Measurements from ENCODE around the gene PCDHGA2. TPM values are rescaled to one million over a fixed set of nuclear protein-coding genes. Genes with fewer than 3 reads are reported as not detected.
"Not testable (repeated sequence)": the region's sequence is repeated elsewhere in the genome, so short reads cannot be mapped to it uniquely, and the experiment has no call there.

The PCDHGA2 gene
- total and polyA plus RNA-seq, 2 experiments from 2014 or later: not detected

DNA sequence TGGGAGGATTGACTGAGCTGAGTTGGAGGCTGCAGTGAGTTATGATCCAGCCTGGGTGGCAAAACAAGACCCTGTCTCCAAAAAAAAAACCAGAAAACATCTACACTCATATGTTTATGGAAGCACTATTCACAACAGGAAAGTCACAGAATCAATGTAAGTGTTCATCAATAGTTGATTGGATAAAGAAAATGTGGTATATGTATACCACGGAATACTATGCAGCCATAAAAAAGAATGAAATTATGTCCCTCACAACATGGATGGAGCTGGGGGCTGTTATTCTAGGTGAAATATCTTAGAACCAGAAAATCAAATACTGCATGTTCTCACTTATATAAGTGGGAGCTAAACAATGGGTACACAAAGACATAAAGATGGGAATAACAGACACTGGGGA is 31.9 kb upstream of the PCDHGA2 start:
- Histone ChIP-seq H3K9me3 (ENCODE audit: low read depth) (peaks cover 51% of the 10 kb centered on the region), H3K36me3 (replicated peaks; ENCODE audit: insufficient read depth, low read depth) (peaks cover 2% of the 10 kb centered on the region), H3K9me2 (replicated peaks; ENCODE audit: insufficient read depth) (no peaks in the 10 kb centered on the region), H3K27ac (no peak overlapping the region), H3K79me2 (peaks cover 8% of the 10 kb centered on the region), H2AFZ (no peak overlapping the region), H3K27me3 (no peaks in the 10 kb centered on the region), H4K20me1 (ENCODE audit: insufficient read depth, poor library complexity, severe bottlenecking) (no peaks in the 10 kb centered on the region), H3K4me2 (no peak overlapping the region), H3K4me1 (ENCODE audit: insufficient read depth) (no peaks in the 10 kb centered on the region), H3K4me3 (no peak overlapping the region)
- TF ChIP-seq EZH2 (IDR thresholded peaks at IDR 0.05; ENCODE audit: borderline replicate concordance) (no peak), EZH2phosphoT487 (IDR thresholded peaks at IDR 0.05; ENCODE audit: low read depth, severe bottlenecking, unreplicated experiment) (no peak)
- TF ChIP-seq, protein P1, sequence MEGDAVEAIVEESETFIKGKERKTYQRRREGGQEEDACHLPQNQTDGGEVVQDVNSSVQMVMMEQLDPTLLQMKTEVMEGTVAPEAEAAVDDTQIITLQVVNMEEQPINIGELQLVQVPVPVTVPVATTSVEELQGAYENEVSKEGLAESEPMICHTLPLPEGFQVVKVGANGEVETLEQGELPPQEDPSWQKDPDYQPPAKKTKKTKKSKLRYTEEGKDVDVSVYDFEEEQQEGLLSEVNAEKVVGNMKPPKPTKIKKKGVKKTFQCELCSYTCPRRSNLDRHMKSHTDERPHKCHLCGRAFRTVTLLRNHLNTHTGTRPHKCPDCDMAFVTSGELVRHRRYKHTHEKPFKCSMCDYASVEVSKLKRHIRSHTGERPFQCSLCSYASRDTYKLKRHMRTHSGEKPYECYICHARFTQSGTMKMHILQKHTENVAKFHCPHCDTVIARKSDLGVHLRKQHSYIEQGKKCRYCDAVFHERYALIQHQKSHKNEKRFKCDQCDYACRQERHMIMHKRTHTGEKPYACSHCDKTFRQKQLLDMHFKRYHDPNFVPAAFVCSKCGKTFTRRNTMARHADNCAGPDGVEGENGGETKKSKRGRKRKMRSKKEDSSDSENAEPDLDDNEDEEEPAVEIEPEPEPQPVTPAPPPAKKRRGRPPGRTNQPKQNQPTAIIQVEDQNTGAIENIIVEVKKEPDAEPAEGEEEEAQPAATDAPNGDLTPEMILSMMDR (IDR thresholded peaks at IDR 0.05; ENCODE audit: poor library complexity): no peak
- no peak for DNase-seq (ENCODE audit: low spot score)
- 100% methylated on average over 1 of the region's 1 CpG for WGBS (ENCODE audit: low lambda C conversion rate, missing lambda C conversion rate)

DNA sequence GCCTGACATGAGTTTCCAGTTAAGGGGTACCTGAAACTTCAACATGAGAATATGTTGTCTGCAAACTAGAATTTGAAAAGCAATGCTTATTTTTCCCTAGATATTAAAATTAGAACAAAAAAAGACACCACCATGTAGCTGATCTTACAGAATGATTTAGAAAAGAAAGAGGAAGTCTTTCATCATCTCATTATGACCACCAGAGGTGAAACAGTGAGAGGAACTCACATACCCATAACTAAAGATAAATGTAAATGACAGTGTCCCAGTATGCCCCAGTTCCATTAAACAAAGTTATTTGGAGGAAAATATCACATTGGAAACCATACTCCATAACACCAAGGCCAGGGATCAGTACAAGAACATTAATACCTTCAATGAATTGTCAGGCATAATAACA is 24.8 kb upstream of the PCDHGA2 start:
- DNase-seq (ENCODE audit: low spot score): no peak
- Histone ChIP-seq H3K9me2 (replicated peaks; ENCODE audit: insufficient read depth) (no peaks in the 10 kb centered on the region), H3K4me3 (no peak overlapping the region), H3K4me2 (no peak overlapping the region), H3K4me1 (ENCODE audit: insufficient read depth) (no peaks in the 10 kb centered on the region), H4K20me1 (ENCODE audit: insufficient read depth, poor library complexity, severe bottlenecking) (no peaks in the 10 kb centered on the region), H2AFZ (no peak overlapping the region), H3K27me3 (no peaks in the 10 kb centered on the region), H3K79me2 (peaks cover 54% of the 10 kb centered on the region), H3K36me3 (replicated peaks; ENCODE audit: insufficient read depth, low read depth) (peaks cover 14% of the 10 kb centered on the region), H3K27ac (no peak overlapping the region), H3K9me3 (ENCODE audit: low read depth) (peaks cover 79% of the 10 kb centered on the region)
- TF ChIP-seq EZH2phosphoT487 (IDR thresholded peaks at IDR 0.05; ENCODE audit: low read depth, severe bottlenecking, unreplicated experiment) (no peak), EZH2 (IDR thresholded peaks at IDR 0.05; ENCODE audit: borderline replicate concordance) (no peak)
- TF ChIP-seq, protein P1 (IDR thresholded peaks at IDR 0.05; ENCODE audit: poor library complexity): no peak

DNA sequence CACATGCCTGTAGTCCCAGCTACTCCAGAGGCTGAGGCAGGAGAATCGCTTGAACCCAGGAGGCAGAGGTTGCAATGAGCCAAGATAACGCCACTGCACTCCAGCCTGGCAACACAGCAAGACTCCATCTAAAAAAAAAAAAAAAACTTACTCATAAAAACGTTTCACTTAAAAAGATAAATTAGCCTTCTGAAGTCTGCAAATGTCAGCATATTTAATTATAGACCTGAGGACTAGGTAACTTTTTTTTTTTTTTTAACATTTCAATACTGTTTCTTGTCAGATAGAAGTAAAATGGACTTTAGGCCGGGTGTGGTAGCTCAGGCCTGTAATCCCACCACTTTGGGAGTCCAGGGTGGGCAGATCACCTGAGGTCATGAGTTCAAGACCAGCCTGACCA is 21.6 kb upstream of the PCDHGA2 start:
- not testable (repeated sequence) for H3K27ac ChIP-seq; H3K4me2 ChIP-seq; H3K9me2 ChIP-seq (replicated peaks; ENCODE audit: insufficient read depth); DNase-seq (ENCODE audit: low spot score); H4K20me1 ChIP-seq (ENCODE audit: insufficient read depth, poor library complexity, severe bottlenecking); H2AFZ ChIP-seq; H3K4me3 ChIP-seq; H3K27me3 ChIP-seq; H3K4me1 ChIP-seq (ENCODE audit: insufficient read depth)
- Histone ChIP-seq H3K9me3 (ENCODE audit: low read depth) (peaks cover 80% of the 10 kb centered on the region), H3K36me3 (replicated peaks; ENCODE audit: insufficient read depth, low read depth) (peaks cover 20% of the 10 kb centered on the region), H3K79me2 (peaks cover 59% of the 10 kb centered on the region)
- 96% methylated on average over 4 of the region's 4 CpGs for WGBS (ENCODE audit: low lambda C conversion rate, missing lambda C conversion rate)

DNA sequence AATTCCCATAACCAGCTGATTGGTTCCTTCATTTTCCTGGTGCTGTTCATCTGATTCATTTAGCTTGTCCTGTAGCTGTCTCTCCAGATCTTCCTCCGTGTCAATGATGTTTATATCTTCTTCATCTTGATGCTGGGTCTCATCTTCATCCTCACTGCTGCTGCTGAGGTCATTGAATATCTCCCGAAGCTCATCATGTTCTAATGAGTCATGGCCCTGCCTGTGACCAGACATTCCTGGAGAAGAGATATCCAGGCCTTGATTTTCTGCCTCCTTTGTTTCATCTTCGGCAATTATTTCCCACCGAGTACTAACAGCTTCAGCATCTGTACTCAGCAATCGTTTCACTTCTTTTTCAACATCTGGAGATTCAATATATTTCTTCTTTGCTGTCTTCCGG is 19.4 kb upstream of the PCDHGA2 start:
- Histone ChIP-seq H3K9me3 (ENCODE audit: low read depth) (peaks cover 63% of the 10 kb centered on the region), H3K9me2 (replicated peaks; ENCODE audit: insufficient read depth) (no peaks in the 10 kb centered on the region), H2AFZ (no peak overlapping the region), H3K4me2 (peak overlapping the region; percentile 71), H3K27ac (no peak overlapping the region), H3K79me2 (peaks cover 49% of the 10 kb centered on the region), H3K27me3 (no peaks in the 10 kb centered on the region), H3K36me3 (replicated peaks; ENCODE audit: insufficient read depth, low read depth) (peaks cover 20% of the 10 kb centered on the region), H3K4me1 (ENCODE audit: insufficient read depth) (no peaks in the 10 kb centered on the region), H4K20me1 (ENCODE audit: insufficient read depth, poor library complexity, severe bottlenecking) (no peaks in the 10 kb centered on the region), H3K4me3 (peak overlapping the region; percentile 56)
- no peak for TF ChIP-seq EZH2phosphoT487 (IDR thresholded peaks at IDR 0.05; ENCODE audit: low read depth, severe bottlenecking, unreplicated experiment)
- no peak for TF ChIP-seq EZH2 (IDR thresholded peaks at IDR 0.05; ENCODE audit: borderline replicate concordance)
- TF ChIP-seq, protein P1 (IDR thresholded peaks at IDR 0.05; ENCODE audit: poor library complexity): no peak
- no peak for DNase-seq (ENCODE audit: low spot score)
- 100% methylated on average over 6 of the region's 6 CpGs for WGBS (ENCODE audit: low lambda C conversion rate, missing lambda C conversion rate)

Data from hepatocyte (in vitro differentiated cells).